ENCODE data around the gene MAP9.

- no peak for TF ChIP-seq FOXM1 (IDR thresholded peaks at IDR 0.05; ENCODE audit: low read depth)
- TF ChIP-seq, protein P1, sequence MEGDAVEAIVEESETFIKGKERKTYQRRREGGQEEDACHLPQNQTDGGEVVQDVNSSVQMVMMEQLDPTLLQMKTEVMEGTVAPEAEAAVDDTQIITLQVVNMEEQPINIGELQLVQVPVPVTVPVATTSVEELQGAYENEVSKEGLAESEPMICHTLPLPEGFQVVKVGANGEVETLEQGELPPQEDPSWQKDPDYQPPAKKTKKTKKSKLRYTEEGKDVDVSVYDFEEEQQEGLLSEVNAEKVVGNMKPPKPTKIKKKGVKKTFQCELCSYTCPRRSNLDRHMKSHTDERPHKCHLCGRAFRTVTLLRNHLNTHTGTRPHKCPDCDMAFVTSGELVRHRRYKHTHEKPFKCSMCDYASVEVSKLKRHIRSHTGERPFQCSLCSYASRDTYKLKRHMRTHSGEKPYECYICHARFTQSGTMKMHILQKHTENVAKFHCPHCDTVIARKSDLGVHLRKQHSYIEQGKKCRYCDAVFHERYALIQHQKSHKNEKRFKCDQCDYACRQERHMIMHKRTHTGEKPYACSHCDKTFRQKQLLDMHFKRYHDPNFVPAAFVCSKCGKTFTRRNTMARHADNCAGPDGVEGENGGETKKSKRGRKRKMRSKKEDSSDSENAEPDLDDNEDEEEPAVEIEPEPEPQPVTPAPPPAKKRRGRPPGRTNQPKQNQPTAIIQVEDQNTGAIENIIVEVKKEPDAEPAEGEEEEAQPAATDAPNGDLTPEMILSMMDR (IDR thresholded peaks at IDR 0.05): no peak
- no peak for TF ChIP-seq EP300 (IDR thresholded peaks at IDR 0.05; ENCODE audit: borderline replicate concordance in 1 of 2, low read depth in 1 of 2, low read length in 1 of 2)
- no peak for TF ChIP-seq RFX5 (IDR thresholded peaks at IDR 0.05; ENCODE audit: low read length)
- TF ChIP-seq REST (IDR thresholded peaks at IDR 0.05; ENCODE audit: low read depth, low read length): no peak
- TF ChIP-seq POLR2AphosphoS5 (IDR thresholded peaks at IDR 0.05; ENCODE audit: low read depth, low read length): no peak
- no peak for TF ChIP-seq TAF1 (IDR thresholded peaks at IDR 0.05; ENCODE audit: borderline replicate concordance, low read depth, low read length)
- no peak for TF ChIP-seq ZBTB33 (IDR thresholded peaks at IDR 0.05; ENCODE audit: borderline replicate concordance, low read depth)
- TF ChIP-seq GABPA (IDR thresholded peaks at IDR 0.05; ENCODE audit: low read depth): no peak
- TF ChIP-seq PBX3 (IDR thresholded peaks at IDR 0.05): no peak
- no peak for TF ChIP-seq RCOR1 (IDR thresholded peaks at IDR 0.05; ENCODE audit: low read length)
- TF ChIP-seq RXRA (IDR thresholded peaks at IDR 0.05; ENCODE audit: borderline replicate concordance, low read depth): no peak
- TF ChIP-seq ELF1 (IDR thresholded peaks at IDR 0.05): no peak
- no peak for TF ChIP-seq RAD21 (IDR thresholded peaks at IDR 0.05; ENCODE audit: low read length)
These were observed 40.5 kb downstream of the MAP9 start for GRCh38 chr4:155336242-155336641.
